Measurements from ENCODE around the gene TOB1. TPM values are rescaled to one million over a fixed set of nuclear protein-coding genes. Genes with fewer than 3 reads are reported as not detected.

Gene TOB1
- total and polyA plus RNA-seq, 12 donors = 22.4 to 332 (median 62.7) TPM

DNA sequence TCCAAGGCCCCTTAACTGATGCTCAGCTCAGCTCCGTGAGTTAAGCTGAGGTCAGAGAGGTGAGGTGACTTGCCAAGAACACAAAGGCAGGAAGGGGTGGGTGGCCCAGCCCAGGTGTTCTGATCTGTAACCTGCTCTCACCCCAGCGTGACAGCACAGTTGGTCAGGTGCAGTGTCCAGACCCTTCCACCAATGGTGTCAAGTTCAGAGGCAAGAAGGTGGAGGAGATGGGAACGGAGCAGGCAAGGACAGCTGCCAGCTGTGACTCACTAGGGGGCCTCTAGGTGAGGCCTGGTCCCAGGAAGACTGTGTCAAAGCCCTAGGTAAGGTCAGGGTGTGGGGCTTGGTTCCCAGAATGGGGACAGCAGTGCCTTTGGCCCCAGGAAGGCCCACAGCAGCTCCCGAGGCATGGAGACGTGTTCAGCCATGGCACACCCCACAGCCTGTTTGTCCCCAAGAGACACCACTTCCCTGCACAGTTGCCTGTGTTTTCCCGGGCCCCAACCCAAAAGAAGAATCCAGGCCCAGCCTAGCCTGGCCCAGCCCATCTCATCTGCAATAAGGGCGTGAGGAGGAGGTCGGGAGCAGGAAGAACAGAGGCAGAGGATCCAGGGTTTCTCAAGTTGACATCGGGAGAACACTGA, 23.5 kb downstream of the TOB1 start:
- intact Hi-C loops (cut with DNase I) = loop anchor here in 1 of 2 donors (2.0 kb wide), 2 partner anchors 26 to 60 kb away; no protein-coding TSS in a partner anchor
- H3K27ac ChIP-seq = no peak overlapping the region
- peak in 1 of 7 donors; percentile 50 for DNase-seq
- no peaks in the 10 kb centered on the region for H3K27me3 ChIP-seq
- no peaks in the 10 kb centered on the region for H3K36me3 ChIP-seq (replicated peaks in 1 of 2)
- H3K4me3 ChIP-seq = no peak overlapping the region
- WGBS, 4 donors = 53 to 65% (median 63%) methylated on average over 6 to 9 of the region's 9 CpGs
- no peaks in the 10 kb centered on the region for H3K4me1 ChIP-seq (replicated peaks in 1 of 2)
- no peaks in the 10 kb centered on the region for H3K9me3 ChIP-seq (replicated peaks in 1 of 3)
- TF ChIP-seq, protein P1, sequence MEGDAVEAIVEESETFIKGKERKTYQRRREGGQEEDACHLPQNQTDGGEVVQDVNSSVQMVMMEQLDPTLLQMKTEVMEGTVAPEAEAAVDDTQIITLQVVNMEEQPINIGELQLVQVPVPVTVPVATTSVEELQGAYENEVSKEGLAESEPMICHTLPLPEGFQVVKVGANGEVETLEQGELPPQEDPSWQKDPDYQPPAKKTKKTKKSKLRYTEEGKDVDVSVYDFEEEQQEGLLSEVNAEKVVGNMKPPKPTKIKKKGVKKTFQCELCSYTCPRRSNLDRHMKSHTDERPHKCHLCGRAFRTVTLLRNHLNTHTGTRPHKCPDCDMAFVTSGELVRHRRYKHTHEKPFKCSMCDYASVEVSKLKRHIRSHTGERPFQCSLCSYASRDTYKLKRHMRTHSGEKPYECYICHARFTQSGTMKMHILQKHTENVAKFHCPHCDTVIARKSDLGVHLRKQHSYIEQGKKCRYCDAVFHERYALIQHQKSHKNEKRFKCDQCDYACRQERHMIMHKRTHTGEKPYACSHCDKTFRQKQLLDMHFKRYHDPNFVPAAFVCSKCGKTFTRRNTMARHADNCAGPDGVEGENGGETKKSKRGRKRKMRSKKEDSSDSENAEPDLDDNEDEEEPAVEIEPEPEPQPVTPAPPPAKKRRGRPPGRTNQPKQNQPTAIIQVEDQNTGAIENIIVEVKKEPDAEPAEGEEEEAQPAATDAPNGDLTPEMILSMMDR (IDR thresholded peaks at IDR 0.05) = no peak
- TF ChIP-seq POLR2A (IDR thresholded peaks at IDR 0.05) = no peak

DNA sequence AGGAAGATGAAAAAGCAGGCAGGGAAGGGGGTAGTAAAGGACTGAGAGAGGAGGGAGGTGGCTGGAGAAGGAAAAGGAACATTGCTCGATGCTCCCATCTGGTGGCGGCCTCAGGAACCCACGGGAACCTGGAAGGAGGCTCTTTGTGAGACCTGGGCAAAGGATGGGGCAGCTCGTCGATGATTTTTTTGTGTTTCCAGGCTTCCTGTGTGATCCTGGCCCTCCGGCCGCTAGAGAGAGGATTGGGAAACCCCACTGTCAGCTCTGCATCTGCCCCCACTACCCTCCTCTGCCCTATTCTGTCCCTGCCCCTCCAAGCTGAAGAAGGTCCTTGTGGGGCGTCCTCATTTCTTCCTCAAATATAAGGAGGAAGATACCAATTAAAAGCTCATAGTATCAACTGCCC, 24.2 kb downstream of the TOB1 start:
- peak; percentile 57 to 87 (median 75) for DNase-seq
- Histone ChIP-seq H3K9me3 (replicated peaks in 1 of 3) (no peaks in the 10 kb centered on the region), H3K27ac (no peak overlapping the region), H3K27me3 (no peaks in the 10 kb centered on the region), H3K4me1 (replicated peaks in 1 of 2) (no peaks in the 10 kb centered on the region), H3K36me3 (replicated peaks in 1 of 2) (no peaks in the 10 kb centered on the region), H3K4me3 (no peak overlapping the region)
- WGBS, 4 donors = 13 to 17% (median 15%) methylated on average over 8 of the region's 8 CpGs
- intact Hi-C loops (cut with DNase I) = loop anchor here (2.0 kb wide), 3 partner anchors 25 to 59 kb away; no protein-coding TSS in a partner anchor
- TF ChIP-seq, protein P1 (IDR thresholded peaks at IDR 0.05) = peak; percentile 68 to 94 (median 83)
- TF ChIP-seq POLR2A (IDR thresholded peaks at IDR 0.05) = no peak

DNA sequence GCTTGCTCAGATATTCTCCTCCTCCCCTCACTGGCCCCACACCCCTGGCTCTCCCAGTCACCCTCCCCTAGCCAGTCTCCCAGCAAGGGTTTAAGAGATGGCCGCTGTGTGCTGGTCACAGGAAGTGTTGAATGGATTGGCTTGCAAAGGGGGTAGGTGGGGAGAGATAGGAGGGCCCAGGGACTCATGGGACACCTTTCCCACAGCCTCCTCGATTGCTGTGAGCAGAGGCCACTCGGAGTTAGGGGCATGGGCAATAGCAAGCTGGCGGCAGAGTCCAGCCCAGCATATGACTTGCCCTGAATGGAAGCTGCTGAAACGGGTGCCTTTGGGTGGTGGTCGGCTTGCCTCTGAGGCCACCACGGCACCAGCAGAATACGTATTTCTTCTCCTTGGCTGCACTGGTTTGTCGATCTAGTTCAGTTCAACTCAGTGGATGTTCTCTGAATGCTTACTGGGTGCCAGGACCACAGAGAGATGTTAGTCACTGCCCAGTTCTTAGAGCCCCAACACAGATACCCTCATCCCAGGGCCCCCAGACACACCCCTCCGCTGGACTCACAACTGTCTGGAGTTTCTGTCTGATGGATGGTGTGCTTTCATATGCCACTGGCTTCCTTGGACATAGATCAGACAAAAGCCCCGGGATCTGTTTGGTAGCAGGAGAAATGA, 24.7 kb downstream of the TOB1 start:
- WGBS, 4 donors = 63 to 71% (median 68%) methylated on average over 11 of the region's 11 CpGs
- no peaks in the 10 kb centered on the region for H3K27me3 ChIP-seq
- intact Hi-C loops (cut with DNase I) = loop anchor here in 1 of 2 donors (2.0 kb wide), 2 partner anchors 27 to 59 kb away; no protein-coding TSS in a partner anchor
- no peaks in the 10 kb centered on the region for H3K4me1 ChIP-seq (replicated peaks in 1 of 2)
- H3K4me3 ChIP-seq = no peak overlapping the region
- H3K36me3 ChIP-seq (replicated peaks in 1 of 2) = no peaks in the 10 kb centered on the region
- TF ChIP-seq, protein P1 (IDR thresholded peaks at IDR 0.05) = no peak
- TF ChIP-seq POLR2A (IDR thresholded peaks at IDR 0.05) = no peak
- DNase-seq = peak in 1 of 7 donors; percentile 36
- no peak overlapping the region for H3K27ac ChIP-seq
- no peaks in the 10 kb centered on the region for H3K9me3 ChIP-seq (replicated peaks in 1 of 3)

- DNase-seq = peak in 1 of 7 donors; percentile 44
- intact Hi-C loops (cut with DNase I) = loop anchor here in 1 of 2 donors (2.0 kb wide), 2 partner anchors 26 to 58 kb away; no protein-coding TSS in a partner anchor
- TF ChIP-seq POLR2A (IDR thresholded peaks at IDR 0.05) = no peak
- Histone ChIP-seq H3K4me3 (no peak overlapping the region), H3K36me3 (replicated peaks in 1 of 2) (no peaks in the 10 kb centered on the region), H3K9me3 (replicated peaks in 1 of 3) (no peaks in the 10 kb centered on the region), H3K27ac (no peak overlapping the region), H3K4me1 (replicated peaks in 1 of 2) (no peaks in the 10 kb centered on the region), H3K27me3 (no peaks in the 10 kb centered on the region)
- WGBS, 4 donors = 70 to 91% (median 90%) methylated on average over 2 to 29 of the region's 29 CpGs
Observed at GRCh38 chr17:50840311-50840851, 25.8 kb downstream of the TOB1 start.
